Stomach smooth muscle (tissue), 2 donors: Measurements from ENCODE around the gene RFPL3.
"Not testable (repeated sequence)": the region's sequence is repeated elsewhere in the genome, so short reads cannot be mapped to it uniquely, and the experiment has no call there.

Source experiments
- H3K27ac ChIP-seq: one replicate; pipeline ENCODE4 v1.7.0; 2013; ENCODE audit warnings: mild to moderate bottlenecking, low read length, inconsistent platforms
- H3K27me3 ChIP-seq, 2 donors: one replicate each; pipeline ENCODE4 v1.7.0; 2013; ENCODE audit warnings: low read length in 2 of 2; ENCODE audit not compliant: insufficient read depth in 2 of 2, control insufficient read depth in 1 of 2
- H3K36me3 ChIP-seq, 2 donors: one replicate each; pipeline ENCODE4 v1.7.0; 2013; ENCODE audit warnings: low read length in 2 of 2; ENCODE audit not compliant: control insufficient read depth in 2 of 2, insufficient read depth in 2 of 2
- H3K4me1 ChIP-seq: one replicate; pipeline ENCODE4 v1.7.0; 2013; ENCODE audit warnings: low read length; ENCODE audit not compliant: control insufficient read depth, insufficient read depth
- H3K4me3 ChIP-seq, 2 donors: one replicate each; pipeline ENCODE4 v1.7.0; 2013; ENCODE audit warnings: low read length in 2 of 2
- H3K9ac ChIP-seq, 2 donors: one replicate each; pipeline ENCODE4 v1.7.0; 2013; ENCODE audit warnings: low read length in 2 of 2, mild to moderate bottlenecking in 1 of 2
- H3K9me3 ChIP-seq, 2 donors: one replicate each; pipeline ENCODE4 v1.7.0; 2013; ENCODE audit warnings: low read length in 2 of 2; ENCODE audit not compliant: control insufficient read depth in 2 of 2
- donor health status: healthy.
- donor health status: Pancreatic carcinoma.

Gene RFPL3

GRCh38 chr22:32357567-32357966 is at the start of gene RFPL3:
TSS of gene RFPL3 (plus strand) at chr22:32357867. CDS start at chr22:32358072, 205 bp downstream.
- not testable (repeated sequence) for H3K27me3 ChIP-seq, H3K4me1 ChIP-seq, H3K9ac ChIP-seq, H3K27ac ChIP-seq, H3K4me3 ChIP-seq, H3K9me3 ChIP-seq, H3K36me3 ChIP-seq

- Histone ChIP-seq H3K4me3 (no peak overlapping the region), H3K9ac (no peak overlapping the region), H3K36me3 (no peaks in the 10 kb centered on the region), H3K27ac (no peak overlapping the region), H3K4me1 (no peaks in the 10 kb centered on the region), H3K9me3 (no peaks in the 10 kb centered on the region), H3K27me3 (peaks cover 3 to 13% of the 10 kb centered on the region in 2 donors)
These were observed 49.5 kb upstream of the RFPL3 start for GRCh38 chr22:32308191-32308590.

DNA sequence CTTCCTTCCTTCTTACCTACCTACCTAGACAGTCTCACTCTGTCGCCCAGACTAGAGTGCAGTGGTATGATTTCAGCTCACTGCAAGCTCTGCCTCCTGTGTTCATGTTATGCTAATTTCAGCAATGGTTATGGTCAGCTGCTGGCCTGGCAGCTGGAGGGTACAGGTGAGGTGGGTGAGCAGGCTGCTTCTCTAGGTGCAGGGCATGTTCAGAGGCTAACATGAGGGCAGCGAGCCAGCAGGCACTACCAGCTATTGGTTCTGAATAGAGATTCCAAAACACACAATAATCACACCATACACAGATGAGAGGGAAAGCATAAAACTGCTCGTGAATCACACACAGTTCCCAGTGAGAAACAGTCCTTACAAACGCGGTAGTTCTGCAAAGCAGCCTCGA is 48.7 kb upstream of the RFPL3 start:
- H3K9me3 ChIP-seq = no peaks in the 10 kb centered on the region
- H3K9ac ChIP-seq = no peak overlapping the region
- no peaks in the 10 kb centered on the region for H3K36me3 ChIP-seq
- no peak overlapping the region for H3K4me3 ChIP-seq
- peaks cover 3 to 13% of the 10 kb centered on the region in 2 donors for H3K27me3 ChIP-seq
- no peaks in the 10 kb centered on the region for H3K4me1 ChIP-seq
- no peak overlapping the region for H3K27ac ChIP-seq

DNA sequence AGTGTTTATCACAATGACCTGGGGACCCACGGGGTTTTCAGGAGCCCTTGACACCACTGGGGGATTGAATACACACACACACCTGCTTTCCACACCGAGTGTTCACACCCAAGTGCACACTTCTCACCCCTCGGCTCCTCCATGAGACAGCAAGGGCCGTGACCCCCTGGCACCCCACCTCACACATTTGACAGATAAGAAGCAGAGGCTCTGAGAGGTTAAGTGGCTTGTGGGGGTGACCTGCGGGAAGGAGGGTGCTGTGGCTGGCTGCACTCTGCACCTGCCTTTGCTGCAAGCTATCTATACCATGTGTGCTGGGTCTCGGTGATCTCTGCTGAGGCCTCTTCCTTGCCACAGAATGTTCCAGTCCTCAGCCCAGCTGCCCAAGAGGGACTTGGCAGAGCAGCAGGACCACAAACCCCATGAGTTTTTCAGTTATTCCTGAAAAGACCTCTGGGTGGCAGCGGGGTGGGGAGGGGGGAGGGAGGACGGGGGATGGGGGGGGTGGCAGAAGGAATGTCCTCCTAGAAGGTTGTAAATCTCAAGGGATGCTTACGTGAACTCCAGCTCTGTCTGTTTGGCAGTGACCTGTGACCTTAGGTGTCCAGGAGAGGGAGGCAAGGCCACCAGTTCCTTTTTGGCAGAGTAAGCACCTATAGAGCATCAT is 47.9 kb upstream of the RFPL3 start:
- no peak overlapping the region for H3K4me3 ChIP-seq
- H3K9ac ChIP-seq = no peak overlapping the region
- no peaks in the 10 kb centered on the region for H3K36me3 ChIP-seq
- no peak overlapping the region for H3K27ac ChIP-seq
- H3K27me3 ChIP-seq = peaks cover 3 to 13% of the 10 kb centered on the region in 2 donors
- no peaks in the 10 kb centered on the region for H3K4me1 ChIP-seq
- no peaks in the 10 kb centered on the region for H3K9me3 ChIP-seq

DNA sequence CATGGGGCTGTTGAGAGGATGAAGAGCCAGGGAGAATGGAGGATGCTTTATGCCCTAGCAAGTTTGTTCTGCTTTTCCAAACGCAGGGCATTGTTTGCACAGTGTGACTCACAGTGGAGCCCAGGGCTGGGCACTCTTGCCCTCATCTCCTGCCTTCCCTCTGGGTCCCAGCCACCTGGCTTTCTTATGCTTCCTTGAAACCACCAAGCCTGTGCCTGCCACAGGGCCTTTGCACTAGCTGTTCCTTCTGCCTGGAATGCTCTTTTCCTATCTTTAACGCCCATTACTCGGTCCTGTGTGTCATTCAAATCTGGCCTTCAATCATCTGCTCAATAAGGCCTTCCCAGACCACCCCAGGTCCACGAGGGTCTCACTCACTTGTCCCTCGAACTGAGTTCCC is 46.9 kb upstream of the RFPL3 start:
- Histone ChIP-seq H3K36me3 (no peaks in the 10 kb centered on the region), H3K27me3 (peaks cover 3 to 10% of the 10 kb centered on the region in 2 donors), H3K4me1 (no peaks in the 10 kb centered on the region), H3K9me3 (no peaks in the 10 kb centered on the region), H3K27ac (no peak overlapping the region), H3K9ac (no peak overlapping the region), H3K4me3 (no peak overlapping the region)

DNA sequence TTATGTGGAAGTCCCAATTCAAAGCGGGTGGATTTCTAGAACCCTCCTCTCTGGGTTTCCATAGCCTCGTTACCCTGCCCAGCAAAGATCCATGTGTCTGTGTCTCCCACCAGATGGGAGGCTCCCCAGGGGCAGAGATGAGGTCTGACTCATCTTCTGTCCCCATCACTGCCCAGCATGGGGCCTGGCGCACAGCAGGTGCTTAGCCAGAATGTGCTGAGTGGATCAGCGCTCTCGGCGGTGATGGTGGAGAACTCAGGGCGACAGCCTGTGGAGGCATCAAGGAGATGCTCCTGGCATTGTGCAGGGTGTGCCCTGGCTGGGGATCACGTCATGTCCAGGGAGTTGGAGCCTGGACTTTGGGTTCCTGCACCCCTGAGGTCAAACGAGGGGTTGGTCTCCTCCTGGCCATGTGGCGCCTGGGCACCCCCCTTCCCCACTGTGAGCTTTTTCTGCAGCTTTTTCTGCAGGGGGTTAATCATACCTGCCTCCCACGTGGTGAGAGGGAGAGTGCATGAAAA is 46.1 kb upstream of the RFPL3 start:
- no peaks in the 10 kb centered on the region for H3K4me1 ChIP-seq
- H3K9ac ChIP-seq = no peak overlapping the region
- no peaks in the 10 kb centered on the region for H3K36me3 ChIP-seq
- H3K4me3 ChIP-seq = no peak overlapping the region
- no peaks in the 10 kb centered on the region for H3K9me3 ChIP-seq
- peaks cover 3 to 9% of the 10 kb centered on the region in 2 donors for H3K27me3 ChIP-seq
- no peak overlapping the region for H3K27ac ChIP-seq

DNA sequence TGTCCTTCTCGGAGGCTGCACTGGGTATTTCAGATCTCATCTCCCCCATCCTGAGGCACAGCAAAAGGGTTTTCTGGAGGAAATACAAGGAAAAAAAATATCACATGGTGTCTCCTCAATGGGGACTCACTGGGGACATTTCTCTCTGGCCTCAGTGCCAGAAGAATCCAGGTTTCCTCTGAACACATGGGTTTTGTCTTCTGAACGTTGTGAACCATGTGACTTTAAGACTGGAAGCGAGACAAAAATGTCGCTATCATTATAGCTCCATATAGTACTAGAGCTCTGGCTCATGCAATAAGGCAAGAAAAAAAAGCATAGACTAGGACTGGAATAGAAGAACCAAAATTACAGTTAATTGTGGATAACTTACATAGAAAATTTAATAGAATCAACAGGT is 44.9 kb upstream of the RFPL3 start:
- Histone ChIP-seq H3K9me3 (no peaks in the 10 kb centered on the region), H3K4me1 (no peaks in the 10 kb centered on the region), H3K36me3 (no peaks in the 10 kb centered on the region)

DNA sequence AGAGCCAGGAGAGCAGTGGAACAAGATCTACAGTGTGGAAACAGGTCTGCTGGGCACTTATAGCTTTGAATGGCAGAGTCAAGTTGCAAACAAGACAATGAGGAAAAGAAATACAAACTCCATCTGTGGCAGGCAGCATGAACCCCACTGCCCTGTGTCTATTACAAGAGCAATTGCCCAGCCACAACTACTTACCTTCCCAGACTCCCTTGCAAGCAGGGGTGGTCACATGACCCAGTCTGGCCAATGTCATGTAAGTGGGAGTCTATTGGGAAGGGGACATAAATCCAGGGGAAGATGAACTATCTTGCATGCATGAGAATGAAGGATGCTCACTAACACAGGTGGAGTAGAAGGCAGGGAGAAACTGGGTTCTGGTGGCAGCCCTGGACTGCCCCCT is 44.1 kb upstream of the RFPL3 start:
- peaks cover 2 to 7% of the 10 kb centered on the region in 2 donors for H3K27me3 ChIP-seq
- H3K9me3 ChIP-seq = no peaks in the 10 kb centered on the region
- H3K4me1 ChIP-seq = no peaks in the 10 kb centered on the region
- H3K9ac ChIP-seq = no peak overlapping the region
- H3K36me3 ChIP-seq = no peaks in the 10 kb centered on the region
- no peak overlapping the region for H3K4me3 ChIP-seq
- no peak overlapping the region for H3K27ac ChIP-seq

More for the DNA sequence above, 44.9 kb upstream of the RFPL3 start:
- Histone ChIP-seq H3K27me3 (peaks cover 3 to 7% of the 10 kb centered on the region in 2 donors), H3K27ac (no peak overlapping the region), H3K4me3 (no peak overlapping the region), H3K9ac (no peak overlapping the region)

- Histone ChIP-seq H3K27me3 (peaks cover 0 to 3% of the 10 kb centered on the region in 2 donors), H3K4me1 (no peaks in the 10 kb centered on the region), H3K9me3 (no peaks in the 10 kb centered on the region), H3K4me3 (no peak overlapping the region), H3K27ac (no peak overlapping the region), H3K9ac (no peak overlapping the region), H3K36me3 (no peaks in the 10 kb centered on the region)
These were observed 40.1 kb upstream of the RFPL3 start for GRCh38 chr22:32317524-32317923.

DNA sequence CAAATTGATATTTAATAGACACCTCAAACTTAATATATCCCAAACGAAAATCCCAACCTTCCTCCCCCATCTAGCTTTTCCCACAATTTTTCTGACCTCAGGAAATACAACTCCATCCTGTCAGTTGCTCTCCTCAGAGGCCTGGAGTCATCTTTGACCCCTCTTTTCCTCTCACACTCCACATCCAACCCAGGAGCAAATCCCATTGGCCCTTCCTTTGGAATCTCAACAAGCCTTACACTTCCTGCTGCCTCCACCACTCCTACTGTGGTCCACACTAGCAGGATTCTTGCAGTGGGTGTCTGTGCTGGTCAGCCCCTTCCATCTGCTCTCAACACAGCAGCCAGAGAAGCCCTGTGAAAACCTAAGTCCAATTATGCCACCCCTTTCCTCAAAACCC is 39.3 kb upstream of the RFPL3 start:
- Histone ChIP-seq H3K36me3 (no peaks in the 10 kb centered on the region), H3K9ac (no peak overlapping the region)

DNA sequence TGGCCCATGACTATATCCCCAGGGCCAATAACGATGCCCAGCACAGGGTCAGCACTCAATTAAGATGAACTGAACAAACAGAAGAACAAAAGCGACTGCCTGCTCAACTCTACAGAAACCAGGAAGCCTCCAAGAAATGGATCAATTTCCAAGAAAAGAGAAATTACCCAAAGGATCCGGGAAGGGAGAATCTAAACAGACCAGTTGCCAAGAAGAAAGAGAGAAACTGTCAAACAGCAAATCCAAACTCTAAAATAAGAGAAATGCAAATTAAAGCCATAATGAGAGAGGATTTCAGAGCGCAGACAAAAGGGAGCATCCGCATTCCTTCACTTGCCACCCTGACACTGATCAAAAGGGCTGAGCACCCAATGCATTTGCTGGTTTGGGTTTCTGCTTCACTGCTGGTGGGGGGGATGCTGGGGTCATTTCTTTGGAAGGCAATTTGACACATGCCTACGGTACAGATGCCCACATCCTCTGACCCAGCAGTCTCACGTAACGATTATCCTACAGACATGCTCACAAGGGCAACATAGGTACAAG is 37.7 kb upstream of the RFPL3 start:
- H3K4me1 ChIP-seq = no peaks in the 10 kb centered on the region
- H3K9ac ChIP-seq = no peak overlapping the region
- peaks cover 0 to 3% of the 10 kb centered on the region in 2 donors for H3K27me3 ChIP-seq
- no peaks in the 10 kb centered on the region for H3K9me3 ChIP-seq
- H3K36me3 ChIP-seq = no peaks in the 10 kb centered on the region
- H3K27ac ChIP-seq = no peak overlapping the region
- H3K4me3 ChIP-seq = no peak overlapping the region

More for the DNA sequence above, 39.3 kb upstream of the RFPL3 start:
- H3K27me3 ChIP-seq = peaks cover 0 to 3% of the 10 kb centered on the region in 2 donors
- no peaks in the 10 kb centered on the region for H3K4me1 ChIP-seq
- H3K9me3 ChIP-seq = no peaks in the 10 kb centered on the region
- no peak overlapping the region for H3K4me3 ChIP-seq
- H3K27ac ChIP-seq = no peak overlapping the region
